ENCODE measurements around the gene SETD1B. TPM values are rescaled to one million over a fixed set of nuclear protein-coding genes. Genes with fewer than 3 reads are reported as not detected.

The SETD1B gene
- total and polyA plus RNA-seq, 2 of the 4 experiments (the other 2 are of a cell fraction): 0.90 to 5.1 TPM

DNA sequence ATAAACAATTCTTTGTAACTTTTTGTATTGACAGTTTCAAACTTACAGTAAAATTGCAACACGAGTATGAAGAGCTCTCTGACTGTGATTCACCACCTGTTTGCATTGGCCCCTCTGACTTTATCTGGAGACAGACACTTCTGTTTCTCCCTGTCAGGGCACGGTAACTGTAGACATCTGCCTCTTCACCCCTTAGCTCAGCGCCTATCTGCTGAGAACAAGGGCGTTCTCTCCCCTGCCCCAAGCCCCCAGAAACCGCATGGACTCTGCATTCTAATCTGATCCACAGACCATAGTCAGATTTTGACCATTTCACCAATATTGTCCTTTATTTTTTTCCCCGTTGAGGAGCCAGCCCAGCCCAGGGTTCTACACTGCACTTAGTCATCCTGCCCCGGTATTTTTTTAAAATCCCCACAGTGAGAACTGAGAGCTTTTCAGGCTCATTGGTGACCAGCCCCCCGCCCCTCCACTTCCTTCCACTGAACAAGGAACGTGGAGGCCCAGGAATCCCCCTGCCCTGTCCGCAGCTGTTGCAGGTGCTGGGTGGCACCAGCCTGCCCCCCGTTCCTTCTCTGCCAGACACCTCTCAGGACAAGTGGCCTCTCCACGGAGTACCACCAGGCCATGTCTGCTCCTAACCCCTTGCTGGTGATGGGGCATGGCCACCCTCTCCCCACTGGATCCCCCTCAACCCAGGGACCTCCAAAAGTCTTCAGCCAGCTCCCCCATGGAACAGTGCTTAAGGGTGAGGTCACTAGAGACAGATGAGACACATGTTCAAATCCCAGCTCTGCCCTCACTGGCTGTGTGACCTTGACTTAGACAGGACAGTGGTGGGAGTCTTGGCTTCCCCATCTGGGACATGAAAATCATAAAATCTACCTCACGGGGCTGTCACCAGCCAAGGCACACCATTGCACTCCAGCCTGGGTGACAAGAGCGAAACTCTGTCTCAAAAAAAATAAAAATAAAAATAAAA is 21.5 kb upstream of the SETD1B start:
- H3K36me3 ChIP-seq (ENCODE audit: control insufficient read depth, insufficient read depth, low read length): peaks cover 11% of the 10 kb centered on the region; the same call in 1 of the 2 replicates
- H3K27ac ChIP-seq (ENCODE audit: insufficient read depth, low read length): peak overlapping the region; percentile 24

More for the DNA sequence above, 21.5 kb upstream of the SETD1B start:
- ATAC-seq (ENCODE audit: low read depth) (peak; percentile 54), DNase-seq (peak; percentile 72)
- intact Hi-C loops (cut with micrococcal nuclease): no loop called here
- Histone ChIP-seq H3K14ac (replicated peaks; ENCODE audit: low read depth, low read length) (no peak overlapping the region), H3K4me3 (ENCODE audit: insufficient read depth, low read depth, low read length) (no peak overlapping the region), H4K8ac (ENCODE audit: low read depth in 2 of 2, low read length in 2 of 2) (no peak overlapping the region), H3K56ac (ENCODE audit: extremely low read depth, insufficient read depth, low read length) (no peak overlapping the region), H4K5ac (ENCODE audit: low read depth, low read length) (peak overlapping the region; percentile 4; the same call in 1 of the 2 replicates), H2AFZ (replicated peaks; ENCODE audit: low read length, poor library complexity) (peak overlapping the region; percentile 25), H3K9me1 (ENCODE audit: insufficient read depth, low read length) (peaks cover 11% of the 10 kb centered on the region), H3K27me3 (ENCODE audit: control insufficient read depth, insufficient read depth, low read length) (no peaks in the 10 kb centered on the region), H3K9me3 (ENCODE audit: control insufficient read depth, insufficient read depth, low read length) (no peaks in the 10 kb centered on the region), H4K91ac (ENCODE audit: insufficient read depth, low read depth, low read length) (0 out of 2 replicates have a peak overlapping the region, but pooled peaks have one; percentile 24), H2BK20ac (ENCODE audit: low read depth, low read length) (peak overlapping the region; percentile 10; the same call in 1 of the 2 replicates), H3K18ac (ENCODE audit: low read depth, low read length) (no peak overlapping the region), H3K4ac (ENCODE audit: low read depth, low read length) (peak overlapping the region; percentile 56), H2BK5ac (ENCODE audit: low read depth, low read length, poor library complexity, severe bottlenecking) (peak overlapping the region; percentile 44), H2BK15ac (ENCODE audit: low read depth, low read length) (peak overlapping the region; percentile 57; the same call in 1 of the 3 replicates), H2AK9ac (replicated peaks; ENCODE audit: low read depth, low read length, poor library complexity) (no peak overlapping the region), H3K79me1 (ENCODE audit: low read depth in 1 of 2, low read length in 2 of 2) (peaks cover 0 to 22% of the 10 kb centered on the region in 2 experiments; a peak in 1 of 4 replicates), H2BK120ac (ENCODE audit: low read depth, low read length) (no peak overlapping the region), H3K4me2 (ENCODE audit: low read depth, low read length) (peak overlapping the region; percentile 30), H4K20me1 (ENCODE audit: insufficient read depth, low read length) (peaks cover 24% of the 10 kb centered on the region; the same call in 1 of the 2 replicates), H3K4me1 (ENCODE audit: control insufficient read depth, insufficient read depth, low read length) (peaks cover 15% of the 10 kb centered on the region), H3K23ac (ENCODE audit: low read depth, low read length) (peak overlapping the region; percentile 51; the same call in 1 of the 2 replicates), H2AK5ac (ENCODE audit: low read depth, low read length) (peak overlapping the region; percentile 85), H3K9ac (ENCODE audit: low read depth, low read length) (0 out of 2 replicates have a peak overlapping the region, but pooled peaks have one; percentile 25)
- CTCF ChIA-PET: interaction anchor here (0.8 to 2.2 kb wide), 2 partner anchors 12 to 30 kb away, joined by 3 to 20 read pairs; partner anchors contain the start of gene RHOF
- BruUV-seq (replicated peaks): no TSS peak
- WGBS, 2 experiments (ENCODE audit: extremely low coverage in 2 of 2, insufficient read length in 1 of 2): 17% methylated on average over 8 of the region's 14 CpGs; no CpG with 5 or more reads in 1 of the 2 experiments
- dilution Hi-C loops (cut with HindIII; ENCODE audit: low sequenced_read_pairs, unreplicated experiment): no loop called here
- POLR2A ChIA-PET (ENCODE audit: unreplicated experiment): interaction anchor here (1.0 kb wide), 1 partner anchor 22 kb away, joined by 3 read pairs; no protein-coding TSS in a partner anchor
- TF ChIP-seq FOS (IDR thresholded peaks at IDR 0.05; ENCODE audit: low read depth, low read length): no peak
- TF ChIP-seq RCOR1 (IDR thresholded peaks at IDR 0.05; ENCODE audit: insufficient replicate concordance, low read length): peak; percentile 59
- TF ChIP-seq MXI1 (IDR thresholded peaks at IDR 0.05; ENCODE audit: borderline replicate concordance, low read depth, low read length): 0 out of 2 replicates have a peak, but pooled peaks have one; percentile 32
- TF ChIP-seq CEBPB (IDR thresholded peaks at IDR 0.05; ENCODE audit: low read depth, low read length): peak; percentile 91
- in situ Hi-C loops (cut with MboI; ENCODE audit: low sequenced_read_pairs): loop anchor here (5.0 kb wide), 1 partner anchor 90 kb away; no protein-coding TSS in a partner anchor

Measured in IMR-90 (cell line).